ENCODE results near the gene NR4A2. TPM values are rescaled to one million over a fixed set of nuclear protein-coding genes. Genes with fewer than 3 reads are reported as not detected.

NR4A2 gene
- total RNA-seq, 1 donor from 2014 or later, result 4.0 TPM

DNA sequence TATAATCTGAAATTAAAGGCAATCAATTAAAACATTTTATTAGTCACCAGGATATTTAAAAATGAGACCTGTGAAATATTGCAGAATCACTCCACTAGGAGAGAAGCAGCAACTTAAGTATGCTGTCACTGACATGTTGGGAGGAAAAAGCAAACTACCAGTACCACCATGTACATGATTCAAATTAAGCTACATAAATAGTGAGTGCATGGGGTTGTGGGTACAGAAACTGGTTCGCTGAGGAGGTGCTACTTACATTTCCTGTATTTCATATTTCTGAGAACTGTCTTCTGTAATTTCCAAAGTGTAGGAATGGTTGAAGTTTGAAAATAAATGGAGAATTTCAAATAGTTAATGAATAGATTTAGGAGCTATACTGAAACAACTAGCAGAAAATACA, 7.9 kb upstream of the NR4A2 start:
- no peak for ATAC-seq
- Histone ChIP-seq H3K36me3 (no peaks in the 10 kb centered on the region), H3K4me1 (peaks cover 43% of the 10 kb centered on the region), H3K27me3 (ENCODE audit: low read depth) (no peaks in the 10 kb centered on the region), H3K9me3 (no peaks in the 10 kb centered on the region), H3K27ac (peak overlapping the region; percentile 100), H3K4me3 (peak overlapping the region; percentile 75)
- intact Hi-C loops (cut with DNase I), result no loop called here
- no peak for DNase-seq
- TF ChIP-seq, protein P1, sequence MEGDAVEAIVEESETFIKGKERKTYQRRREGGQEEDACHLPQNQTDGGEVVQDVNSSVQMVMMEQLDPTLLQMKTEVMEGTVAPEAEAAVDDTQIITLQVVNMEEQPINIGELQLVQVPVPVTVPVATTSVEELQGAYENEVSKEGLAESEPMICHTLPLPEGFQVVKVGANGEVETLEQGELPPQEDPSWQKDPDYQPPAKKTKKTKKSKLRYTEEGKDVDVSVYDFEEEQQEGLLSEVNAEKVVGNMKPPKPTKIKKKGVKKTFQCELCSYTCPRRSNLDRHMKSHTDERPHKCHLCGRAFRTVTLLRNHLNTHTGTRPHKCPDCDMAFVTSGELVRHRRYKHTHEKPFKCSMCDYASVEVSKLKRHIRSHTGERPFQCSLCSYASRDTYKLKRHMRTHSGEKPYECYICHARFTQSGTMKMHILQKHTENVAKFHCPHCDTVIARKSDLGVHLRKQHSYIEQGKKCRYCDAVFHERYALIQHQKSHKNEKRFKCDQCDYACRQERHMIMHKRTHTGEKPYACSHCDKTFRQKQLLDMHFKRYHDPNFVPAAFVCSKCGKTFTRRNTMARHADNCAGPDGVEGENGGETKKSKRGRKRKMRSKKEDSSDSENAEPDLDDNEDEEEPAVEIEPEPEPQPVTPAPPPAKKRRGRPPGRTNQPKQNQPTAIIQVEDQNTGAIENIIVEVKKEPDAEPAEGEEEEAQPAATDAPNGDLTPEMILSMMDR (IDR thresholded peaks at IDR 0.05), result no peak

DNA sequence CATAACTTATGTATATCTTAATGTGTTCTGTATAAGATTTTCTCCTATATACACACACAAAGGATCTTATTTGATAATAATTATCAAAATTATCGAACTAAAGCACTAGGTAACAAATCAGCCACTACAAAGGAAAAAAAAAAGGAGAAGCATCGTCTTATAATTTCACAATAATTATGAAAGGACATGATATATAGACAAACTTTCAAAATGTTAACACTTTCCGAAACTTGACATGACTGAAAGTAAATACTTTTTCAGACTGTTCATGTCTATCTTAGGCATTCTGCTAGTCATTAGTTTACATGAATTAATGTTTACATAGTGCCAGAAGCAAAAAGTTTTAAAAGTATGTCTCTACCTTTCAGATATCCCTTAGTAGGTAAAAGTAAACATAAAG, 7.3 kb upstream of the NR4A2 start:
- no peak for ATAC-seq
- Histone ChIP-seq H3K27me3 (ENCODE audit: low read depth) (no peaks in the 10 kb centered on the region), H3K36me3 (no peaks in the 10 kb centered on the region), H3K4me3 (no peak overlapping the region), H3K27ac (peak overlapping the region; percentile 44), H3K4me1 (peaks cover 49% of the 10 kb centered on the region), H3K9me3 (no peaks in the 10 kb centered on the region)
- TF ChIP-seq, protein P1 (IDR thresholded peaks at IDR 0.05), result no peak
- intact Hi-C loops (cut with DNase I), result no loop called here
- no peak for DNase-seq

DNA sequence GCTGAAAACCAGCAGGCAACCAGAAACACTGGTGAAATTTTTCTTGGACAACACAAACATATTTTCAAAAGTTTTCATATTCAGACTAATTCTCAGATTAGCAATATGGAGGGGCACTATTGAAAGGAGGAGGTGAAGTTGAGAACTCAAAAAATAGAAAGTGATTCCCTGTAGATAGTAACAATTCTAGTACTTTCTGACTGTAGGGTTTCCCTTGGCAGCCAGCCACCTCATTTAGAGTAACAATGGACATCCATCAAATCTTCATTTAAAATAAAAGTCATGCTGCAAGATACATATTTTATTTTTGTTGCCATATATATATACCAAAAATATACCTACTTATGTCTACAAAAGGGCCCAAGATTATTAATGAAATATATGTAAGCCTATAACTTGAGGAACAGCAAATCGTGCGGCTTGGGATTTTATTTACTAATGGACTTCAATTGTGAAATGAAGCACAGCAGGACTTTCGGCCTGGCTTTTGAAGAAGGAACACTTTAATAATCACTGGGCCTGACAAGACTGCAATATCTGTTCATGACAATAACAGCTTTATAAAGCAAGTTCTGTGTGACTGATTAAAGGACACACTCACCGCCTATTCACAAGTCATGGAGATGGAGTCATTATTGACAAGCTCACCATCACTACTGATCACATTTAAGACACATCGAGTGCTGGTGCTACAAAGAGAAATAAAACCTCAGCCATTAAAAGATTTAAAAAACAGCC, 6.8 kb upstream of the NR4A2 start:
- DNase-seq (no peak), ATAC-seq (no peak)
- peaks cover 51% of the 10 kb centered on the region for H3K4me1 ChIP-seq
- intact Hi-C loops (cut with DNase I), result no loop called here
- H3K27ac ChIP-seq, result peak overlapping the region; percentile 44
- no peaks in the 10 kb centered on the region for H3K9me3 ChIP-seq
- H3K27me3 ChIP-seq (ENCODE audit: low read depth), result no peaks in the 10 kb centered on the region
- no peak overlapping the region for H3K4me3 ChIP-seq
- H3K36me3 ChIP-seq, result no peaks in the 10 kb centered on the region
- TF ChIP-seq, protein P1 (IDR thresholded peaks at IDR 0.05), result no peak

DNA sequence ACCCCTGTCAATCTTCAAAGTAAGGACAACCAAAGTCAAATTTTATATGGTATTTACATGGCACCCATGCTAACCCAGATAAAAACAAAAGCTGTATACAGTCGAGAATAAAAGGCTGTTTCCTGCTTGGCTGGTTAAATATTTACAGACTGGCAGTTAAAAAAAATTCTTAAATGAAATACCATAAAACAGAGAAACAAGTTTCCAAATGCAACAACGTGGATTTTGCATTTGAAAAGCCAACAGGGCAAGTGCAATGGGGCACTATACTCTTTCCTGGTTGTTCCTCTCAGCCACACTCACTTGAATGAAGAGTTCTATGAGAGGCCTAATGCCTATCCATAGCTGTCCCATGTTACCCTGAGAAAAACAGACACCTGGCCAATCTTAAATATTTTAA, 6.1 kb upstream of the NR4A2 start:
- intact Hi-C loops (cut with DNase I), result no loop called here
- no peak for ATAC-seq

DNA sequence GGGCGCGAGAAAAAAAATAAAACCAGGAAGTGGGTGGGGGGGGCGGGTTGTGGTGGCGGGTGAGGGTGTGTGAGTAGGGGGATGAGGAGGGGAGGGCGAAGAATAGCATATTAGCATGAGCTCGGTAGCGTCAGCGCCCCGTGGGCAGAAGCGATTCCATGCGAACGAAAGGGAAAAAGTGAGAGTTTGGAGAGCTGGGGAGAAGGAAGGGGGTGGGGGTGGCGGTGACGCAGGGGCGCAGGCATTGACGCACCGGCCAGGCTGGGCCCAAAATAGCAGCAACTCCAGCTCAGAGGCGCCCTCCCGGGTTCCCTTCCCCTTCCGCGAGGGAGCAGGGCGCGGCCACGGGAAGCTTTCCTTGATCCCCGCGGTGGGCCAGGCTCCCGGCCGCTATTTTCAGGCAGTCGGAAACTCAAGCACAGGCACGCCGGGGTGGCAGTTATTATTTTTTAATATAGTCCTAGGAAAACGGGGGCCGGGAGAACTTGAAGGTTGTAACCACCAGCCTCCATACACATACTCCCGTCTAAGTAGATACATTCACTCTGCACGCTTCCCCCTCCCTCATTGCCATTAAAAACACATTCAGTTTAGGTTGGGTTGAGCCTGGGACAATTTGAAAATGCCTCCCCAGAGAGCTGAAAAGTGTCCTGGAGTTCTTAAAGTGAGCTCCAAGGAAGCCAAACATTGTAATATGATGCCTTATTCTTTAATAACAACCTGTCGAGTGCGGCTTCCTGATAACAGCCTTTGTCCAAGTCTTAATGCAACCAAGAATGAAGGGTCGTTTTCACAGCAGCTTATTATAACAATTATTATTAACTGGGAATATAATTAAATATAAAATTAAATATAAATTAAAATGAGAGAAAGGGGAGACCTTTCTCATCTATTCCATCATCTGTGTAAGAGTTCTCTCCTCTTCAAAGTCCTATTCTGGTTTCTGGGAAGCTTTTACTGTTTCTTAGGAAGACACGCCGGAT, 2.3 kb upstream of the NR4A2 start:
- H3K4me1 ChIP-seq, result peaks cover 40% of the 10 kb centered on the region
- ATAC-seq (peak; percentile 85 to 88), DNase-seq (peak; percentile 92)
- no peaks in the 10 kb centered on the region for H3K36me3 ChIP-seq
- no peaks in the 10 kb centered on the region for H3K9me3 ChIP-seq
- H3K4me3 ChIP-seq, result peak overlapping the region; percentile 87
- H3K27me3 ChIP-seq (ENCODE audit: low read depth), result peaks cover 2% of the 10 kb centered on the region
- peak overlapping the region; percentile 99 for H3K27ac ChIP-seq
- TF ChIP-seq, protein P1 (IDR thresholded peaks at IDR 0.05), result peak; percentile 15
- intact Hi-C loops (cut with DNase I), result no loop called here

More for the DNA sequence above, 6.1 kb upstream of the NR4A2 start:
- TF ChIP-seq, protein P1 (IDR thresholded peaks at IDR 0.05), result no peak
- Histone ChIP-seq H3K4me1 (peaks cover 51% of the 10 kb centered on the region), H3K27me3 (ENCODE audit: low read depth) (no peaks in the 10 kb centered on the region), H3K9me3 (no peaks in the 10 kb centered on the region), H3K36me3 (no peaks in the 10 kb centered on the region), H3K4me3 (no peak overlapping the region), H3K27ac (peak overlapping the region; percentile 44)
- DNase-seq, result no peak
